A549 (cell line): ENCODE measurements around the gene FLVCR1.

ENCODE experiments used
- BHLHE40 ChIP-seq: IDR thresholded peaks from 2 replicates; pipeline ENCODE4 v1.6.1; 2012; ENCODE audit warnings: low read depth, low read length, inconsistent platforms
- CBX8 ChIP-seq: fragments of 200-600 bp; sonication (generic); IDR thresholded peaks from 2 replicates; pipeline ENCODE4 v1.6.1; 2016
- CHD2 ChIP-seq: fragments of 150-350 bp; IDR thresholded peaks from 2 replicates; pipeline ENCODE4 v1.6.1; 2014; ENCODE audit warnings: low read length; ENCODE audit not compliant: partially characterized antibody
- CTCF ChIP-seq: fragments of >200 bp; sonication (Bioruptor Twin); formaldehyde crosslinking; IDR thresholded peaks from 3 replicates; pipeline ENCODE4 v1.5.1; 2016
- JUNB ChIP-seq: fragments of >200 bp; sonication (Bioruptor Twin); formaldehyde crosslinking; IDR thresholded peaks from 2 replicates; pipeline ENCODE4 v1.6.1; 2016
- MAZ ChIP-seq: fragments of 150-350 bp; IDR thresholded peaks from 2 replicates; pipeline ENCODE4 v1.6.1; 2014; ENCODE audit warnings: antibody characterized with exemption, low read depth, low read length, borderline replicate concordance
- ZC3H11A ChIP-seq: fragments of 450-650 bp; IDR thresholded peaks from 2 replicates; pipeline ENCODE4 v1.6.1; 2014; ENCODE audit warnings: antibody characterized with exemption, mild to moderate bottlenecking
- TF ChIP-seq, protein P1 (sequence below): IDR thresholded peaks from 2 replicates; pipeline ENCODE4 v1.6.1; 2012

- TF ChIP-seq ZC3H11A (no peak), CHD2 (no peak), CTCF (no peak), BHLHE40 (no peak), CBX8 (no peak), JUNB (no peak), MAZ (no peak)
- TF ChIP-seq, protein P1, sequence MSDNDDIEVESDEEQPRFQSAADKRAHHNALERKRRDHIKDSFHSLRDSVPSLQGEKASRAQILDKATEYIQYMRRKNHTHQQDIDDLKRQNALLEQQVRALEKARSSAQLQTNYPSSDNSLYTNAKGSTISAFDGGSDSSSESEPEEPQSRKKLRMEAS = no peak
Measured at GRCh38 chr1:212860713-212861581, 2.9 kb downstream of the FLVCR1 start.
